Sigmoid colon (tissue), 7 donors: Measurements from ENCODE around the gene MYO5B. TPM values are rescaled to one million over a fixed set of nuclear protein-coding genes. Genes with fewer than 3 reads are reported as not detected.

Source experiments
- DNase-seq: peaks from one replicate; pipeline ENCODE4 v3.0.0-alpha.2; 2019
- H3K27ac ChIP-seq, 4 donors: fragments of 200-600 bp; sonication (generic); one replicate each; pipeline ENCODE4 v1.5.1; 2016 to 2019; ENCODE audit warnings: mild to moderate bottlenecking in 1 of 4
- H3K27me3 ChIP-seq, 3 donors: fragments of 200-600 bp; sonication (generic); one replicate each; pipeline ENCODE4 v1.5.1; 2019; ENCODE audit warnings: mild to moderate bottlenecking in 1 of 3
- H3K36me3 ChIP-seq, 4 donors: fragments of 200-600 bp; sonication (generic); one replicate each; pipeline ENCODE4 v1.5.1; 2016 to 2019
- H3K4me1 ChIP-seq, 4 donors: fragments of 200-600 bp; sonication (generic); one replicate each; pipeline ENCODE4 v1.5.1; 2017 to 2019
- H3K4me3 ChIP-seq, 4 donors: fragments of 200-600 bp; sonication (generic); one replicate each; pipeline ENCODE4 v1.5.1; 2017 to 2019; ENCODE audit warnings: mild to moderate bottlenecking in 2 of 4, moderate library complexity in 1 of 4
- H3K9me3 ChIP-seq, 4 donors: fragments of 200-600 bp in 3 of 4; sonication (generic) in 3 of 4; one replicate each; pipeline versions ENCODE4 v1.5.1 to v1.6.1; 2013 to 2019
- CTCF ChIP-seq, 4 experiments: fragments of 450-650 bp in 3 of 4; fragments of 200-600 bp in 1 of 4; IDR thresholded peaks; one replicate each; pipeline ENCODE4 v1.5.1; 2016 to 2019; ENCODE audit warnings: antibody characterized with exemption in 4 of 4, mild to moderate bottlenecking in 3 of 4, moderate library complexity in 2 of 4
- EP300 ChIP-seq, 4 donors: sonication (generic); formaldehyde crosslinking; IDR thresholded peaks; one replicate each; pipeline ENCODE4 v1.6.1; 2017; ENCODE audit warnings: antibody characterized with exemption in 4 of 4
- POLR2A ChIP-seq, 2 donors: fragments of 450-650 bp; IDR thresholded peaks; one replicate each; pipeline ENCODE4 v1.6.1; 2016; ENCODE audit warnings: antibody characterized with exemption in 2 of 2, mild to moderate bottlenecking in 2 of 2, moderate library complexity in 2 of 2
- POLR2AphosphoS5 ChIP-seq, 4 donors: sonication (generic); formaldehyde crosslinking; IDR thresholded peaks; one replicate each; pipeline ENCODE4 v1.6.1; 2017; ENCODE audit warnings: antibody characterized with exemption in 4 of 4
- WGBS, 2 donors: extraction: QIAGEN DNeasy Blood & Tissue Kit; methylation state at CpG; one replicate each; pipeline ENCODE4 v1.1.7; 2013; 5-methylcytosine and 5-hydroxymethylcytosine counted together
- intact Hi-C: fragments of 100-400 bp; cut with DNase I; formaldehyde crosslinking; loops from one replicate; pipeline ENCODE4 v1.15.1; 2023
- polyA plus RNA-seq, 3 donors: library from polyadenylated mRNA; stranded (reverse); fragments of 200-250 nt; gene quantifications; one replicate each; pipeline ENCODE4 v1.2.3, GENCODE V29; 2013
- total RNA-seq, 4 donors: library from RNA; depleted of rRNA; stranded (reverse); fragments of >200 nt; gene quantifications; one replicate each; pipeline ENCODE4 v1.1.0, GENCODE V29; 2016
- donor health status: healthy with polysubstance abuse.
- donor health status: Bipolar disorder and iron deficiency.
- donor health status: healthy.

The MYO5B gene
- total and polyA plus RNA-seq, 7 donors = 0.14 to 80.7 (median 3.0) TPM

- intact Hi-C loops = no loop called here
- TF ChIP-seq CTCF (IDR thresholded peaks at IDR 0.05) = no peak
- TF ChIP-seq POLR2A (IDR thresholded peaks at IDR 0.05) = no peak
- TF ChIP-seq POLR2AphosphoS5 (IDR thresholded peaks at IDR 0.05) = no peak
- no peak for TF ChIP-seq EP300 (IDR thresholded peaks at IDR 0.05)
- Histone ChIP-seq H3K27me3 (no peaks in the 10 kb centered on the region), H3K4me3 (no peak overlapping the region), H3K27ac (no peak overlapping the region), H3K4me1 (no peaks in the 10 kb centered on the region), H3K9me3 (no peaks in the 10 kb centered on the region), H3K36me3 (no peaks in the 10 kb centered on the region)
- 93% methylated on average over 2 of the region's 2 CpGs for WGBS, 2 donors
- DNase-seq = no peak
These were observed 192.2 kb downstream of the MYO5B start for GRCh38 chr18:50002781-50003180.

GRCh38 chr18:50000227-50000626, 194.7 kb downstream of the MYO5B start:
- intact Hi-C loops = no loop called here

GRCh38 chr18:49999128-49999527, 195.8 kb downstream of the MYO5B start:
- Histone ChIP-seq H3K4me3 (no peak overlapping the region), H3K36me3 (no peaks in the 10 kb centered on the region), H3K27ac (no peak overlapping the region), H3K9me3 (no peaks in the 10 kb centered on the region), H3K27me3 (no peaks in the 10 kb centered on the region), H3K4me1 (no peaks in the 10 kb centered on the region)
- 91 to 94% methylated on average over 6 of the region's 6 CpGs for WGBS, 2 donors
- no peak for DNase-seq
- TF ChIP-seq POLR2A (IDR thresholded peaks at IDR 0.05) = no peak
- TF ChIP-seq CTCF (IDR thresholded peaks at IDR 0.05) = no peak
- intact Hi-C loops = no loop called here

More at GRCh38 chr18:50000227-50000626, 194.7 kb downstream of the MYO5B start:
- WGBS, 2 donors = 88 to 89% methylated on average over 5 of the region's 5 CpGs
- Histone ChIP-seq H3K36me3 (no peaks in the 10 kb centered on the region), H3K4me3 (no peak overlapping the region), H3K27ac (no peak overlapping the region), H3K4me1 (no peaks in the 10 kb centered on the region), H3K9me3 (no peaks in the 10 kb centered on the region), H3K27me3 (no peaks in the 10 kb centered on the region)
- DNase-seq = no peak
- no peak for TF ChIP-seq CTCF (IDR thresholded peaks at IDR 0.05)
- TF ChIP-seq POLR2A (IDR thresholded peaks at IDR 0.05) = no peak
- no peak for TF ChIP-seq POLR2AphosphoS5 (IDR thresholded peaks at IDR 0.05)
- TF ChIP-seq EP300 (IDR thresholded peaks at IDR 0.05) = no peak

GRCh38 chr18:49997558-49997957, 197.4 kb downstream of the MYO5B start:
- TF ChIP-seq EP300 (IDR thresholded peaks at IDR 0.05) (no peak), CTCF (IDR thresholded peaks at IDR 0.05) (no peak), POLR2A (IDR thresholded peaks at IDR 0.05) (no peak), POLR2AphosphoS5 (IDR thresholded peaks at IDR 0.05) (no peak)
- intact Hi-C loops = no loop called here
- Histone ChIP-seq H3K27ac (no peak overlapping the region), H3K27me3 (no peaks in the 10 kb centered on the region), H3K4me3 (no peak overlapping the region), H3K4me1 (no peaks in the 10 kb centered on the region), H3K9me3 (no peaks in the 10 kb centered on the region), H3K36me3 (no peaks in the 10 kb centered on the region)
- DNase-seq = no peak
- WGBS, 2 donors = 83 to 91% methylated on average over 6 of the region's 6 CpGs

- Histone ChIP-seq H3K4me3 (no peak overlapping the region), H3K36me3 (no peaks in the 10 kb centered on the region), H3K9me3 (no peaks in the 10 kb centered on the region), H3K27ac (no peak overlapping the region), H3K4me1 (no peaks in the 10 kb centered on the region), H3K27me3 (no peaks in the 10 kb centered on the region)
- 80 to 97% methylated on average over 4 of the region's 4 CpGs for WGBS, 2 donors
- intact Hi-C loops = no loop called here
- no peak for TF ChIP-seq EP300 (IDR thresholded peaks at IDR 0.05)
- no peak for TF ChIP-seq POLR2AphosphoS5 (IDR thresholded peaks at IDR 0.05)
- TF ChIP-seq CTCF (IDR thresholded peaks at IDR 0.05) = no peak
- TF ChIP-seq POLR2A (IDR thresholded peaks at IDR 0.05) = no peak
- DNase-seq = no peak
These were observed 200.5 kb downstream of the MYO5B start for GRCh38 chr18:49994410-49994809.
